Progenitor cell of endocrine pancreas (in vitro differentiated cells): ENCODE measurements around the gene DPP7. TPM values are rescaled to one million over a fixed set of nuclear protein-coding genes. Genes with fewer than 3 reads are reported as not detected.

Experiments
- DNase-seq: peaks from one replicate; pipeline ENCODE4 v3.0.0; 2021; ENCODE audit warnings: low spot score; ENCODE audit not compliant: unreplicated experiment
- H3K27ac Mint-ChIP-seq: 2 replicates; pipeline ENCODE4 v1.8.0; 2021; ENCODE audit warnings: mild to moderate bottlenecking, moderate library complexity, mixed read lengths
- H3K27me3 Mint-ChIP-seq: 2 replicates; pipeline ENCODE4 v1.8.0; 2021; ENCODE audit warnings: mixed read lengths
- H3K36me3 Mint-ChIP-seq: 2 replicates; pipeline ENCODE4 v1.8.0; 2022; ENCODE audit warnings: mixed read lengths; ENCODE audit not compliant: insufficient read depth
- H3K4me1 Mint-ChIP-seq: 2 replicates; pipeline ENCODE4 v1.8.0; 2021; ENCODE audit warnings: low read depth, mixed read lengths
- H3K4me3 Mint-ChIP-seq: 2 replicates; pipeline ENCODE4 v1.8.0; 2021; ENCODE audit warnings: low read depth, mild to moderate bottlenecking, moderate library complexity, mixed read lengths
- H3K9me3 Mint-ChIP-seq: 2 replicates; pipeline ENCODE4 v1.8.0; 2021; ENCODE audit warnings: low read depth, mixed read lengths
- CTCF ChIP-seq: fragments of 200-600 bp; sonication (generic); IDR thresholded peaks from one replicate; pipeline ENCODE4 v1.5.0; 2021; ENCODE audit warnings: antibody characterized with exemption, mild to moderate bottlenecking; ENCODE audit not compliant: unreplicated experiment
- total RNA-seq: library from RNA; stranded (reverse); gene quantifications from 2 replicates; pipeline ENCODE4 v1.2.1, GENCODE V29; 2021

Gene DPP7
- total RNA-seq, 1 donor from 2014 or later = 39.2 TPM

GRCh38 chr9:137108608-137109249, 5.8 kb downstream of the DPP7 start:
- H3K36me3 Mint-ChIP-seq = peaks cover 18% of the 10 kb centered on the region
- peaks cover 9% of the 10 kb centered on the region for H3K27me3 Mint-ChIP-seq
- TF ChIP-seq CTCF = no peak
- H3K4me3 Mint-ChIP-seq = no peak overlapping the region
- H3K9me3 Mint-ChIP-seq = no peaks in the 10 kb centered on the region
- DNase-seq = no peak
- H3K4me1 Mint-ChIP-seq = no peaks in the 10 kb centered on the region
- no peak overlapping the region for H3K27ac Mint-ChIP-seq

GRCh38 chr9:137107982-137108381, 6.6 kb downstream of the DPP7 start:
- no peak for DNase-seq
- Mint-ChIP-seq H3K27me3 (peaks cover 3% of the 10 kb centered on the region), H3K4me3 (no peak overlapping the region)

GRCh38 chr9:137107312-137107921, 7.1 kb downstream of the DPP7 start:
- H3K9me3 Mint-ChIP-seq = no peaks in the 10 kb centered on the region
- peaks cover 19% of the 10 kb centered on the region for H3K36me3 Mint-ChIP-seq
- no peak overlapping the region for H3K4me3 Mint-ChIP-seq
- DNase-seq = no peak
- no peak overlapping the region for H3K27ac Mint-ChIP-seq
- no peaks in the 10 kb centered on the region for H3K27me3 Mint-ChIP-seq
- no peaks in the 10 kb centered on the region for H3K4me1 Mint-ChIP-seq
- TF ChIP-seq CTCF = no peak

More at GRCh38 chr9:137107982-137108381, 6.6 kb downstream of the DPP7 start:
- Mint-ChIP-seq H3K9me3 (no peaks in the 10 kb centered on the region), H3K36me3 (peaks cover 20% of the 10 kb centered on the region), H3K27ac (no peak overlapping the region), H3K4me1 (no peaks in the 10 kb centered on the region)
- TF ChIP-seq CTCF = no peak

GRCh38 chr9:137106662-137107250, 7.8 kb downstream of the DPP7 start:
- Mint-ChIP-seq H3K4me3 (no peak overlapping the region), H3K4me1 (no peaks in the 10 kb centered on the region), H3K27me3 (no peaks in the 10 kb centered on the region), H3K27ac (no peak overlapping the region), H3K36me3 (peaks cover 19% of the 10 kb centered on the region), H3K9me3 (no peaks in the 10 kb centered on the region)
- TF ChIP-seq CTCF = no peak
- no peak for DNase-seq

- Mint-ChIP-seq H3K4me1 (no peaks in the 10 kb centered on the region), H3K9me3 (no peaks in the 10 kb centered on the region), H3K27me3 (no peaks in the 10 kb centered on the region), H3K4me3 (no peak overlapping the region), H3K36me3 (peaks cover 19% of the 10 kb centered on the region), H3K27ac (no peak overlapping the region)
- DNase-seq = no peak
- no peak for TF ChIP-seq CTCF
Observed at GRCh38 chr9:137105814-137106661, 8.5 kb downstream of the DPP7 start.
